Measurements from ENCODE around the gene FAAP100.

- no peak for TF ChIP-seq CTCF (IDR thresholded peaks at IDR 0.05)
- no peak for TF ChIP-seq USF2 (IDR thresholded peaks at IDR 0.05; ENCODE audit: borderline replicate concordance, low read depth, low read length)
- TF ChIP-seq MAX (IDR thresholded peaks at IDR 0.05; ENCODE audit: low read depth), result no peak
- no peak for TF ChIP-seq CHD2 (IDR thresholded peaks at IDR 0.05; ENCODE audit: low read length, partially characterized antibody)
- TF ChIP-seq NFIC (IDR thresholded peaks at IDR 0.05; ENCODE audit: borderline replicate concordance), result no peak
Observed at GRCh38 chr17:81500047-81500446, 52.1 kb downstream of the FAAP100 start.
